ENCODE measurements around the gene CDKN1C. TPM values are rescaled to one million over a fixed set of nuclear protein-coding genes. Genes with fewer than 3 reads are reported as not detected.

The CDKN1C gene
- total RNA-seq, 1 donor from 2014 or later = 67.3 TPM

GRCh38 chr11:2931771-2932738 lies 46.5 kb upstream of the CDKN1C start:
- no peaks in the 10 kb centered on the region for H3K9me3 ChIP-seq
- H3K27me3 ChIP-seq = no peaks in the 10 kb centered on the region
- intact Hi-C loops (cut with DNase I) = no loop called here
- peak overlapping the region; percentile 29 for H3K27ac ChIP-seq
- peaks cover 47% of the 10 kb centered on the region for H3K4me1 ChIP-seq
- H3K4me3 ChIP-seq = no peak overlapping the region
- no peaks in the 10 kb centered on the region for H3K36me3 ChIP-seq
- TF ChIP-seq POLR2A (IDR thresholded peaks at IDR 0.05) (no peak), POLR2AphosphoS5 (IDR thresholded peaks at IDR 0.05; ENCODE audit: insufficient read depth in 1 of 2, low read depth in 1 of 2) (no peak), CTCF (IDR thresholded peaks at IDR 0.05) (no peak)
- no peak for DNase-seq (ENCODE audit: extremely low spot score in 2 of 2)

GRCh38 chr11:2931420-2931746 lies 45.8 kb upstream of the CDKN1C start:
- no peak overlapping the region for H3K27ac ChIP-seq
- DNase-seq (ENCODE audit: extremely low spot score in 2 of 2) = no peak
- no peaks in the 10 kb centered on the region for H3K36me3 ChIP-seq
- H3K27me3 ChIP-seq = no peaks in the 10 kb centered on the region
- intact Hi-C loops (cut with DNase I) = no loop called here
- no peaks in the 10 kb centered on the region for H3K9me3 ChIP-seq
- TF ChIP-seq POLR2A (IDR thresholded peaks at IDR 0.05) = no peak
- no peak for TF ChIP-seq CTCF (IDR thresholded peaks at IDR 0.05)
- TF ChIP-seq POLR2AphosphoS5 (IDR thresholded peaks at IDR 0.05; ENCODE audit: insufficient read depth in 1 of 2, low read depth in 1 of 2) = no peak
- no peak overlapping the region for H3K4me3 ChIP-seq
- H3K4me1 ChIP-seq = peaks cover 47% of the 10 kb centered on the region

- Histone ChIP-seq H3K27ac (peak overlapping the region; percentile 78), H3K36me3 (no peaks in the 10 kb centered on the region), H3K4me1 (peaks cover 47% of the 10 kb centered on the region), H3K4me3 (peak overlapping the region; percentile 56 to 59), H3K9me3 (no peaks in the 10 kb centered on the region), H3K27me3 (no peaks in the 10 kb centered on the region)
- no peak for DNase-seq (ENCODE audit: extremely low spot score in 2 of 2)
- TF ChIP-seq POLR2AphosphoS5 (IDR thresholded peaks at IDR 0.05; ENCODE audit: insufficient read depth in 1 of 2, low read depth in 1 of 2) (peak in 1 of 2 donors; percentile 10), CTCF (IDR thresholded peaks at IDR 0.05) (peak in 2 of 3 experiments; percentile 38 to 46), POLR2A (IDR thresholded peaks at IDR 0.05) (no peak)
- intact Hi-C loops (cut with DNase I) = no loop called here
Measured at GRCh38 chr11:2930704-2931419, 45.3 kb upstream of the CDKN1C start.

- Histone ChIP-seq H3K27me3 (no peaks in the 10 kb centered on the region), H3K36me3 (no peaks in the 10 kb centered on the region), H3K4me3 (peak overlapping the region; percentile 56 to 59), H3K9me3 (no peaks in the 10 kb centered on the region), H3K4me1 (peaks cover 47% of the 10 kb centered on the region), H3K27ac (peak overlapping the region; percentile 78)
- no peak for TF ChIP-seq POLR2A (IDR thresholded peaks at IDR 0.05)
- TF ChIP-seq POLR2AphosphoS5 (IDR thresholded peaks at IDR 0.05; ENCODE audit: insufficient read depth in 1 of 2, low read depth in 1 of 2) = peak in 1 of 2 donors; percentile 46
- no peak for TF ChIP-seq CTCF (IDR thresholded peaks at IDR 0.05)
- no peak for DNase-seq (ENCODE audit: extremely low spot score in 2 of 2)
- intact Hi-C loops (cut with DNase I) = no loop called here
Measured at GRCh38 chr11:2929950-2930703, 44.6 kb upstream of the CDKN1C start.
